ENCODE results near the gene TMEM81.
A peak's percentile ranks its signal among the peaks of the same experiment; 100 is the strongest.

The TMEM81 gene

GRCh38 chr1:205049479-205049878, 34.8 kb downstream of the TMEM81 start:
- H4K91ac ChIP-seq (ENCODE audit: low read depth, low read length, poor library complexity), result no peak overlapping the region

GRCh38 chr1:205048382-205048781, 35.9 kb downstream of the TMEM81 start:
- Histone ChIP-seq H3K27ac (replicated peaks; ENCODE audit: low read length) (no peak overlapping the region), H3K4me1 (ENCODE audit: control insufficient read depth in 2 of 2, insufficient read depth in 1 of 2, low read depth in 1 of 2, low read length in 2 of 2) (peaks cover 0 to 16% of the 10 kb centered on the region in 2 donors), H2BK5ac (ENCODE audit: low read length) (no peak overlapping the region), H3K9ac (ENCODE audit: low read depth, low read length, poor library complexity) (no peak overlapping the region), H2BK120ac (ENCODE audit: low read depth, low read length) (no peak overlapping the region), H4K8ac (ENCODE audit: low read depth, low read length) (no peak overlapping the region), H3K79me1 (ENCODE audit: low read depth, low read length) (no peaks in the 10 kb centered on the region), H2AFZ (ENCODE audit: low read length) (no peak overlapping the region), H2BK15ac (ENCODE audit: low read length) (no peak overlapping the region), H3K18ac (ENCODE audit: low read length) (no peak overlapping the region), H3K27me3 (ENCODE audit: control insufficient read depth in 3 of 3, insufficient read depth in 3 of 3, low read depth in 1 of 3, low read length in 3 of 3) (peaks cover 0 to 80% (median 8%) of the 10 kb centered on the region in 3 experiments), H3K23ac (ENCODE audit: low read depth, low read length, poor library complexity) (no peak overlapping the region), H3K14ac (ENCODE audit: low read length) (peak overlapping the region; percentile 27), H3K4me2 (ENCODE audit: insufficient read depth, low read length, poor library complexity, severe bottlenecking) (no peak overlapping the region), H3K36me3 (replicated peaks in 1 of 2; ENCODE audit: control insufficient read depth in 2 of 2, insufficient read depth in 2 of 2, low read length in 2 of 2) (no peaks in the 10 kb centered on the region), H4K91ac (ENCODE audit: low read depth, low read length, poor library complexity) (no peak overlapping the region), H3K9me3 (replicated peaks in 1 of 2; ENCODE audit: control insufficient read depth in 2 of 2, insufficient read depth in 1 of 2, low read depth in 1 of 2, low read length in 2 of 2) (no peaks in the 10 kb centered on the region), H2AK5ac (ENCODE audit: low read depth, low read length) (no peak overlapping the region), H3K4ac (ENCODE audit: low read length) (no peak overlapping the region), H3K4me3 (ENCODE audit: low read length in 2 of 2) (peak overlapping the region in 1 of 2 donors; percentile 63), H2BK12ac (ENCODE audit: low read length) (no peak overlapping the region)
- no CpG with 5 or more reads among the region's 9 CpGs for WGBS, 2 donors (ENCODE audit: extremely low coverage in 2 of 2, insufficient read length in 2 of 2, insufficient replicate concordance in 1 of 2)
- no peak for DNase-seq (ENCODE audit: low spot score)

More at GRCh38 chr1:205049479-205049878, 34.8 kb downstream of the TMEM81 start:
- Histone ChIP-seq H3K79me1 (ENCODE audit: low read depth, low read length) (no peaks in the 10 kb centered on the region), H3K4ac (ENCODE audit: low read length) (no peak overlapping the region), H2BK15ac (ENCODE audit: low read length) (no peak overlapping the region), H3K4me2 (ENCODE audit: insufficient read depth, low read length, poor library complexity, severe bottlenecking) (no peak overlapping the region), H3K14ac (ENCODE audit: low read length) (no peak overlapping the region), H2BK5ac (ENCODE audit: low read length) (no peak overlapping the region), H3K9ac (ENCODE audit: low read depth, low read length, poor library complexity) (no peak overlapping the region), H3K27me3 (ENCODE audit: control insufficient read depth in 3 of 3, insufficient read depth in 3 of 3, low read depth in 1 of 3, low read length in 3 of 3) (peaks cover 0 to 78% (median 3%) of the 10 kb centered on the region in 3 experiments), H3K18ac (ENCODE audit: low read length) (peak overlapping the region; percentile 25), H2BK12ac (ENCODE audit: low read length) (no peak overlapping the region), H3K4me1 (ENCODE audit: control insufficient read depth in 2 of 2, insufficient read depth in 1 of 2, low read depth in 1 of 2, low read length in 2 of 2) (peaks cover 0 to 11% of the 10 kb centered on the region in 2 donors), H4K8ac (ENCODE audit: low read depth, low read length) (no peak overlapping the region), H3K23ac (ENCODE audit: low read depth, low read length, poor library complexity) (no peak overlapping the region), H3K36me3 (replicated peaks in 1 of 2; ENCODE audit: control insufficient read depth in 2 of 2, insufficient read depth in 2 of 2, low read length in 2 of 2) (no peaks in the 10 kb centered on the region), H3K4me3 (ENCODE audit: low read length in 2 of 2) (no peak overlapping the region), H2BK120ac (ENCODE audit: low read depth, low read length) (no peak overlapping the region), H2AFZ (ENCODE audit: low read length) (no peak overlapping the region), H2AK5ac (ENCODE audit: low read depth, low read length) (no peak overlapping the region), H3K27ac (replicated peaks; ENCODE audit: low read length) (no peak overlapping the region), H3K9me3 (replicated peaks in 1 of 2; ENCODE audit: control insufficient read depth in 2 of 2, insufficient read depth in 1 of 2, low read depth in 1 of 2, low read length in 2 of 2) (no peaks in the 10 kb centered on the region)
- no CpG with 5 or more reads among the region's 6 CpGs for WGBS, 2 donors (ENCODE audit: extremely low coverage in 2 of 2, insufficient read length in 2 of 2, insufficient replicate concordance in 1 of 2)
- DNase-seq (ENCODE audit: low spot score), result no peak

- no peak overlapping the region for H3K23ac ChIP-seq (ENCODE audit: low read depth, low read length, poor library complexity)
- no peak overlapping the region for H4K91ac ChIP-seq (ENCODE audit: low read depth, low read length, poor library complexity)
- no peak overlapping the region for H4K8ac ChIP-seq (ENCODE audit: low read depth, low read length)
- H3K14ac ChIP-seq (ENCODE audit: low read length), result no peak overlapping the region
- peaks cover 0 to 18% of the 10 kb centered on the region in 2 donors for H3K4me1 ChIP-seq (ENCODE audit: control insufficient read depth in 2 of 2, insufficient read depth in 1 of 2, low read depth in 1 of 2, low read length in 2 of 2)
- H3K18ac ChIP-seq (ENCODE audit: low read length), result no peak overlapping the region
- no peak overlapping the region for H2BK15ac ChIP-seq (ENCODE audit: low read length)
- H2BK120ac ChIP-seq (ENCODE audit: low read depth, low read length), result no peak overlapping the region
- no peaks in the 10 kb centered on the region for H3K36me3 ChIP-seq (replicated peaks in 1 of 2; ENCODE audit: control insufficient read depth in 2 of 2, insufficient read depth in 2 of 2, low read length in 2 of 2)
- no peak overlapping the region for H3K9ac ChIP-seq (ENCODE audit: low read depth, low read length, poor library complexity)
- no peak overlapping the region for H2AK5ac ChIP-seq (ENCODE audit: low read depth, low read length)
- WGBS, 2 donors (ENCODE audit: extremely low coverage in 2 of 2, insufficient read length in 2 of 2, insufficient replicate concordance in 1 of 2), result no CpG with 5 or more reads among the region's 5 CpGs
- no peak overlapping the region for H3K27ac ChIP-seq (replicated peaks; ENCODE audit: low read length)
- H3K4me2 ChIP-seq (ENCODE audit: insufficient read depth, low read length, poor library complexity, severe bottlenecking), result no peak overlapping the region
- H2BK5ac ChIP-seq (ENCODE audit: low read length), result no peak overlapping the region
- no peak overlapping the region for H2AFZ ChIP-seq (ENCODE audit: low read length)
- H3K27me3 ChIP-seq (ENCODE audit: control insufficient read depth in 3 of 3, insufficient read depth in 3 of 3, low read depth in 1 of 3, low read length in 3 of 3), result peaks cover 0 to 84% (median 10%) of the 10 kb centered on the region in 3 experiments
- no peak overlapping the region for H3K4me3 ChIP-seq (ENCODE audit: low read length in 2 of 2)
- no peaks in the 10 kb centered on the region for H3K9me3 ChIP-seq (replicated peaks in 1 of 2; ENCODE audit: control insufficient read depth in 2 of 2, insufficient read depth in 1 of 2, low read depth in 1 of 2, low read length in 2 of 2)
- no peak for DNase-seq (ENCODE audit: low spot score)
- H3K79me1 ChIP-seq (ENCODE audit: low read depth, low read length), result no peaks in the 10 kb centered on the region
- no peak overlapping the region for H3K4ac ChIP-seq (ENCODE audit: low read length)
- H2BK12ac ChIP-seq (ENCODE audit: low read length), result no peak overlapping the region
These were observed 36.5 kb downstream of the TMEM81 start for GRCh38 chr1:205047764-205048231.

GRCh38 chr1:205046870-205047269, 37.4 kb downstream of the TMEM81 start:
- H2BK5ac ChIP-seq (ENCODE audit: low read length), result no peak overlapping the region
- H4K91ac ChIP-seq (ENCODE audit: low read depth, low read length, poor library complexity), result no peak overlapping the region
- H3K4ac ChIP-seq (ENCODE audit: low read length), result no peak overlapping the region
- no peak overlapping the region for H2BK12ac ChIP-seq (ENCODE audit: low read length)
- H3K14ac ChIP-seq (ENCODE audit: low read length), result no peak overlapping the region
- no peak overlapping the region for H2BK15ac ChIP-seq (ENCODE audit: low read length)
- no peaks in the 10 kb centered on the region for H3K79me1 ChIP-seq (ENCODE audit: low read depth, low read length)
- H3K27ac ChIP-seq (replicated peaks; ENCODE audit: low read length), result no peak overlapping the region
- no peak overlapping the region for H3K9ac ChIP-seq (ENCODE audit: low read depth, low read length, poor library complexity)
- H3K9me3 ChIP-seq (replicated peaks in 1 of 2; ENCODE audit: control insufficient read depth in 2 of 2, insufficient read depth in 1 of 2, low read depth in 1 of 2, low read length in 2 of 2), result no peaks in the 10 kb centered on the region
- no peak overlapping the region for H4K8ac ChIP-seq (ENCODE audit: low read depth, low read length)
- H3K4me2 ChIP-seq (ENCODE audit: insufficient read depth, low read length, poor library complexity, severe bottlenecking), result no peak overlapping the region
- WGBS, 2 donors (ENCODE audit: extremely low coverage in 2 of 2, insufficient read length in 2 of 2, insufficient replicate concordance in 1 of 2), result no CpG with 5 or more reads among the region's 4 CpGs
- H2AK5ac ChIP-seq (ENCODE audit: low read depth, low read length), result no peak overlapping the region
- DNase-seq (ENCODE audit: low spot score), result no peak
- H3K27me3 ChIP-seq (ENCODE audit: control insufficient read depth in 3 of 3, insufficient read depth in 3 of 3, low read depth in 1 of 3, low read length in 3 of 3), result peaks cover 0 to 90% (median 17%) of the 10 kb centered on the region in 3 experiments
- no peak overlapping the region for H3K23ac ChIP-seq (ENCODE audit: low read depth, low read length, poor library complexity)
- no peaks in the 10 kb centered on the region for H3K36me3 ChIP-seq (replicated peaks in 1 of 2; ENCODE audit: control insufficient read depth in 2 of 2, insufficient read depth in 2 of 2, low read length in 2 of 2)
- no peak overlapping the region for H3K18ac ChIP-seq (ENCODE audit: low read length)
- no peak overlapping the region for H3K4me3 ChIP-seq (ENCODE audit: low read length in 2 of 2)
- H2BK120ac ChIP-seq (ENCODE audit: low read depth, low read length), result no peak overlapping the region
- peaks cover 0 to 20% of the 10 kb centered on the region in 2 donors for H3K4me1 ChIP-seq (ENCODE audit: control insufficient read depth in 2 of 2, insufficient read depth in 1 of 2, low read depth in 1 of 2, low read length in 2 of 2)
- no peak overlapping the region for H2AFZ ChIP-seq (ENCODE audit: low read length)

Data from neuronal stem cell (in vitro differentiated cells).